HEK293 (cell line): ENCODE results near the gene TGFB1.
A peak's percentile ranks its signal among the peaks of the same experiment; 100 is the strongest.

Experiments used
- BCL11A ChIP-seq: fragments of 450-650 bp; formaldehyde crosslinking; IDR thresholded peaks from 2 replicates; pipeline ENCODE4 v1.5.1; 2016; ENCODE audit warnings: low read depth, missing biosample characterization, missing genetic modification characterization
- KLF10 ChIP-seq: fragments of 450-650 bp; IDR thresholded peaks from 2 replicates; pipeline ENCODE4 v1.5.1; 2018; ENCODE audit warnings: missing biosample characterization, mild to moderate bottlenecking, missing genetic modification characterization
- KLF16 ChIP-seq: fragments of 450-650 bp; formaldehyde crosslinking; IDR thresholded peaks from 2 replicates; pipeline ENCODE4 v1.5.1; 2017; ENCODE audit warnings: missing biosample characterization, missing genetic modification characterization
- KLF7 ChIP-seq: fragments of 450-650 bp; formaldehyde crosslinking; IDR thresholded peaks from 2 replicates; pipeline ENCODE4 v1.5.1; 2016; ENCODE audit warnings: missing biosample characterization, missing genetic modification characterization, borderline replicate concordance
- ZEB2 ChIP-seq: fragments of 450-650 bp; formaldehyde crosslinking; IDR thresholded peaks from 2 replicates; pipeline ENCODE4 v1.5.1; 2016; ENCODE audit warnings: missing biosample characterization, missing genetic modification characterization
- ZFHX2 ChIP-seq: fragments of 450-650 bp; formaldehyde crosslinking; conservative IDR thresholded peaks from 2 replicates; pipeline ENCODE4 v1.5.1; 2016; ENCODE audit warnings: missing biosample characterization, missing genetic modification characterization
- ZIC2 ChIP-seq: fragments of 450-650 bp; formaldehyde crosslinking; IDR thresholded peaks from 2 replicates; pipeline ENCODE4 v1.5.1; 2016; ENCODE audit warnings: missing biosample characterization, missing genetic modification characterization
- ZNF157 ChIP-seq: fragments of 450-650 bp; formaldehyde crosslinking; IDR thresholded peaks from 2 replicates; pipeline ENCODE4 v1.5.1; 2016; ENCODE audit warnings: missing biosample characterization, missing genetic modification characterization
- ZNF184 ChIP-seq: fragments of 450-650 bp; IDR thresholded peaks from 2 replicates; pipeline ENCODE4 v1.5.1; 2018; ENCODE audit warnings: missing biosample characterization, mild to moderate bottlenecking, missing genetic modification characterization
- ZNF202 ChIP-seq: fragments of 450-650 bp; formaldehyde crosslinking; IDR thresholded peaks from 2 replicates; pipeline ENCODE4 v1.5.1; 2016; ENCODE audit warnings: missing biosample characterization, missing genetic modification characterization, borderline replicate concordance
- ZNF248 ChIP-seq: fragments of 450-650 bp; formaldehyde crosslinking; IDR thresholded peaks from 2 replicates; pipeline ENCODE4 v1.5.1; 2017; ENCODE audit warnings: missing biosample characterization, missing genetic modification characterization
- ZNF404 ChIP-seq: fragments of 450-650 bp; formaldehyde crosslinking; IDR thresholded peaks from 2 replicates; pipeline ENCODE4 v1.5.1; 2017; ENCODE audit warnings: missing biosample characterization, missing genetic modification characterization
- ZNF416 ChIP-seq: fragments of 450-650 bp; formaldehyde crosslinking; IDR thresholded peaks from 2 replicates; pipeline ENCODE4 v1.5.1; 2016; ENCODE audit warnings: missing biosample characterization, missing genetic modification characterization
- ZNF501 ChIP-seq: fragments of 450-650 bp; formaldehyde crosslinking; IDR thresholded peaks from 2 replicates; pipeline ENCODE4 v1.5.1; 2016; ENCODE audit warnings: missing biosample characterization, missing genetic modification characterization
- ZNF510 ChIP-seq: fragments of 450-650 bp; formaldehyde crosslinking; IDR thresholded peaks from 2 replicates; pipeline ENCODE4 v1.5.1; 2018; ENCODE audit warnings: mild to moderate bottlenecking, missing genetic modification characterization, missing biosample characterization; ENCODE audit not compliant: insufficient replicate concordance
- ZNF514 ChIP-seq: fragments of 450-650 bp; formaldehyde crosslinking; IDR thresholded peaks from 2 replicates; pipeline ENCODE4 v1.5.1; 2016; ENCODE audit warnings: missing biosample characterization, missing genetic modification characterization
- ZNF529 ChIP-seq: fragments of 450-650 bp; formaldehyde crosslinking; IDR thresholded peaks from 2 replicates; pipeline ENCODE4 v1.5.1; 2017; ENCODE audit warnings: missing genetic modification characterization, missing biosample characterization; ENCODE audit not compliant: insufficient replicate concordance
- ZNF530 ChIP-seq: fragments of 450-650 bp; formaldehyde crosslinking; IDR thresholded peaks from 2 replicates; pipeline ENCODE4 v1.5.1; 2016; ENCODE audit warnings: low read depth, missing biosample characterization, missing genetic modification characterization
- ZNF548 ChIP-seq: fragments of 450-650 bp; formaldehyde crosslinking; IDR thresholded peaks from 2 replicates; pipeline ENCODE4 v1.5.1; 2016; ENCODE audit warnings: missing biosample characterization, missing genetic modification characterization
- ZNF561 ChIP-seq: fragments of 450-650 bp; IDR thresholded peaks from 2 replicates; pipeline ENCODE4 v1.5.1; 2018; ENCODE audit warnings: missing biosample characterization, missing genetic modification characterization, borderline replicate concordance
- ZNF596 ChIP-seq: fragments of 450-650 bp; IDR thresholded peaks from 2 replicates; pipeline ENCODE4 v1.5.0; 2018; ENCODE audit warnings: missing biosample characterization, mild to moderate bottlenecking, missing genetic modification characterization, moderate library complexity
- ZNF600 ChIP-seq: fragments of 450-650 bp; formaldehyde crosslinking; IDR thresholded peaks from 2 replicates; pipeline ENCODE4 v1.5.1; 2016; ENCODE audit warnings: missing biosample characterization, missing genetic modification characterization
- ZNF677 ChIP-seq: fragments of 450-650 bp; IDR thresholded peaks from 2 replicates; pipeline ENCODE4 v1.5.0; 2018; ENCODE audit warnings: missing biosample characterization, mild to moderate bottlenecking, missing genetic modification characterization, moderate library complexity
- ZNF747 ChIP-seq: fragments of 450-650 bp; formaldehyde crosslinking; IDR thresholded peaks from 2 replicates; pipeline ENCODE4 v1.5.1; 2016; ENCODE audit warnings: missing biosample characterization, missing genetic modification characterization
- ZNF791 ChIP-seq: fragments of 450-650 bp; formaldehyde crosslinking; IDR thresholded peaks from 2 replicates; pipeline ENCODE4 v1.5.1; 2016; ENCODE audit warnings: missing biosample characterization, missing genetic modification characterization
- ZNF792 ChIP-seq: fragments of 450-650 bp; formaldehyde crosslinking; IDR thresholded peaks from 2 replicates; pipeline ENCODE4 v1.5.1; 2016; ENCODE audit warnings: missing biosample characterization, missing genetic modification characterization
- TF ChIP-seq, protein P1 (sequence below): fragments of 450-650 bp; formaldehyde crosslinking; IDR thresholded peaks from 2 replicates; pipeline ENCODE4 v1.5.1; 2016; ENCODE audit warnings: missing biosample characterization, missing genetic modification characterization, borderline replicate concordance
- TF ChIP-seq, protein P2 (sequence below): fragments of 450-650 bp; formaldehyde crosslinking; IDR thresholded peaks from 2 replicates; pipeline ENCODE4 v1.5.1; 2016; ENCODE audit warnings: missing biosample characterization, missing genetic modification characterization
- TF ChIP-seq, protein P3 (sequence below): fragments of 450-650 bp; formaldehyde crosslinking; IDR thresholded peaks from 2 replicates; pipeline ENCODE4 v1.5.1; 2016; ENCODE audit warnings: missing biosample characterization, missing genetic modification characterization
- TF ChIP-seq, protein P4 (sequence below): fragments of 450-650 bp; formaldehyde crosslinking; IDR thresholded peaks from 2 replicates; pipeline ENCODE4 v1.5.1; 2016; ENCODE audit warnings: missing biosample characterization, missing genetic modification characterization
- TF ChIP-seq, protein P5 (sequence below): fragments of 450-650 bp; formaldehyde crosslinking; IDR thresholded peaks from 2 replicates; pipeline ENCODE4 v1.5.1; 2016; ENCODE audit warnings: missing biosample characterization, missing genetic modification characterization
- TF ChIP-seq, protein P6 (sequence below): fragments of 450-650 bp; formaldehyde crosslinking; IDR thresholded peaks from 2 replicates; pipeline ENCODE4 v1.5.1; 2016; ENCODE audit warnings: missing biosample characterization, missing genetic modification characterization

TGFB1 gene

DNA sequence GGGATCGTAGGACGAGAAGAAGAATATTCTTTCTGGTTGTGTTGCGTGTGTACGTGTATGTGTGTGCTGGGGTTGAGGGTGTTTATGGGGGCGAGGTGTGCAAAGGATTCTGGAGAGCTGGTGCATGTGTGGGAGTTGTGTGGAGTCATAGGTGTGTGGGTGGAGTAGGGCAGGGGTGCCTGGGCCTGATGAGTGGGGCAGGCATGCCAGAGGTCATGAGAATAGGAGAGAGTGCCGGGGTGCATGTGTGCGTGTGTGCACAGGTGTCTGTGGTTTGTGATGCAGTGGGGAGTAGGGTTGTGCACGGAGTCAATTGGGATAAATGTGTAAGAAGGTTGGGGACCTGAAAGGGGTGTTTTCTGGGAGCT is 23.3 kb upstream of the TGFB1 start (continued):
- TF ChIP-seq ZFHX2 (tag by site-specific recombination) (peak; percentile 100), ZIC2 (tag by site-specific recombination) (no peak), KLF16 (tag by site-specific recombination) (no peak), ZEB2 (tag by site-specific recombination) (0 out of 2 replicates have a peak, but pooled peaks have one; percentile 14), ZNF529 (tag by site-specific recombination) (no peak), ZNF184 (tag by site-specific recombination) (no peak), ZNF248 (tag by site-specific recombination) (no peak; the same call in 1 of the 2 replicates), ZNF548 (tag by site-specific recombination) (no peak), ZNF600 (tag by site-specific recombination) (peak; percentile 43), ZNF202 (tag by site-specific recombination) (no peak), KLF10 (tag by site-specific recombination) (no peak), ZNF404 (tag by site-specific recombination) (no peak), ZNF514 (tag by site-specific recombination) (no peak), BCL11A (no peak), ZNF791 (no peak), ZNF501 (tag by site-specific recombination) (no peak), ZNF157 (tag by site-specific recombination) (no peak), ZNF596 (tag by site-specific recombination) (no peak), KLF7 (tag by site-specific recombination) (no peak), ZNF677 (tag by site-specific recombination) (no peak), ZNF510 (tag by site-specific recombination) (no peak), ZNF561 (tag by site-specific recombination) (no peak), ZNF792 (tag by site-specific recombination) (no peak), ZNF747 (tag by site-specific recombination) (no peak), ZNF530 (no peak), ZNF416 (no peak)
- TF ChIP-seq, protein P1, sequence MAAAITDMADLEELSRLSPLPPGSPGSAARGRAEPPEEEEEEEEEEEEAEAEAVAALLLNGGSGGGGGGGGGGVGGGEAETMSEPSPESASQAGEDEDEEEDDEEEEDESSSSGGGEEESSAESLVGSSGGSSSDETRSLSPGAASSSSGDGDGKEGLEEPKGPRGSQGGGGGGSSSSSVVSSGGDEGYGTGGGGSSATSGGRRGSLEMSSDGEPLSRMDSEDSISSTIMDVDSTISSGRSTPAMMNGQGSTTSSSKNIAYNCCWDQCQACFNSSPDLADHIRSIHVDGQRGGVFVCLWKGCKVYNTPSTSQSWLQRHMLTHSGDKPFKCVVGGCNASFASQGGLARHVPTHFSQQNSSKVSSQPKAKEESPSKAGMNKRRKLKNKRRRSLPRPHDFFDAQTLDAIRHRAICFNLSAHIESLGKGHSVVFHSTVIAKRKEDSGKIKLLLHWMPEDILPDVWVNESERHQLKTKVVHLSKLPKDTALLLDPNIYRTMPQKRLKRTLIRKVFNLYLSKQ: no peak
- TF ChIP-seq, protein P2, sequence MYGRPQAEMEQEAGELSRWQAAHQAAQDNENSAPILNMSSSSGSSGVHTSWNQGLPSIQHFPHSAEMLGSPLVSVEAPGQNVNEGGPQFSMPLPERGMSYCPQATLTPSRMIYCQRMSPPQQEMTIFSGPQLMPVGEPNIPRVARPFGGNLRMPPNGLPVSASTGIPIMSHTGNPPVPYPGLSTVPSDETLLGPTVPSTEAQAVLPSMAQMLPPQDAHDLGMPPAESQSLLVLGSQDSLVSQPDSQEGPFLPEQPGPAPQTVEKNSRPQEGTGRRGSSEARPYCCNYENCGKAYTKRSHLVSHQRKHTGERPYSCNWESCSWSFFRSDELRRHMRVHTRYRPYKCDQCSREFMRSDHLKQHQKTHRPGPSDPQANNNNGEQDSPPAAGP (tag by site-specific recombination): no peak
- TF ChIP-seq, protein P3, sequence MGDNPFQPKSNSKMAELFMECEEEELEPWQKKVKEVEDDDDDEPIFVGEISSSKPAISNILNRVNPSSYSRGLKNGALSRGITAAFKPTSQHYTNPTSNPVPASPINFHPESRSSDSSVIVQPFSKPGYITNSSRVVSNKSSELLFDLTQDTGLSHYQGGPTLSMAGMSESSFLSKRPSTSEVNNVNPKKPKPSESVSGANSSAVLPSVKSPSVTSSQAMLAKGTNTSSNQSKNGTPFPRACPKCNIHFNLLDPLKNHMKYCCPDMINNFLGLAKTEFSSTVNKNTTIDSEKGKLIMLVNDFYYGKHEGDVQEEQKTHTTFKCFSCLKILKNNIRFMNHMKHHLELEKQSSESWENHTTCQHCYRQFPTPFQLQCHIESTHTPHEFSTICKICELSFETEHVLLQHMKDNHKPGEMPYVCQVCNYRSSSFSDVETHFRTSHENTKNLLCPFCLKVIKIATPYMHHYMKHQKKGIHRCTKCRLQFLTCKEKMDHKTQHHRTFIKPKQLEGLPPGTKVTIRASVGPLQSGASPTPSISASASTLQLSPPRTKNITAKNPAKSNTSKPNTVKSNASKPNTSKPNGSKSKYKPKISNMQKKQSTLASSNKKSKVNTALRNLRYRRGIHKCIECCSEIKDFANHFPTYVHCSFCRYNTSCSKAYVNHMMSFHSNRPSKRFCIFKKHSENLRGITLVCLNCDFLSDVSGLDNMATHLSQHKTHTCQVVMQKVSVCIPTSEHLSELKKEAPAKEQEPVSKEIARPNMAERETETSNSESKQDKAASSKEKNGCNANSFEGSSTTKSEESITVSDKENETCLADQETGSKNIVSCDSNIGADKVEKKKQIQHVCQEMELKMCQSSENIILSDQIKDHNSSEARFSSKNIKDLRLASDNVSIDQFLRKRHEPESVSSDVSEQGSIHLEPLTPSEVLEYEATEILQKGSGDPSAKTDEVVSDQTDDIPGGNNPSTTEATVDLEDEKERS (tag by site-specific recombination): no peak
- TF ChIP-seq, protein P4, sequence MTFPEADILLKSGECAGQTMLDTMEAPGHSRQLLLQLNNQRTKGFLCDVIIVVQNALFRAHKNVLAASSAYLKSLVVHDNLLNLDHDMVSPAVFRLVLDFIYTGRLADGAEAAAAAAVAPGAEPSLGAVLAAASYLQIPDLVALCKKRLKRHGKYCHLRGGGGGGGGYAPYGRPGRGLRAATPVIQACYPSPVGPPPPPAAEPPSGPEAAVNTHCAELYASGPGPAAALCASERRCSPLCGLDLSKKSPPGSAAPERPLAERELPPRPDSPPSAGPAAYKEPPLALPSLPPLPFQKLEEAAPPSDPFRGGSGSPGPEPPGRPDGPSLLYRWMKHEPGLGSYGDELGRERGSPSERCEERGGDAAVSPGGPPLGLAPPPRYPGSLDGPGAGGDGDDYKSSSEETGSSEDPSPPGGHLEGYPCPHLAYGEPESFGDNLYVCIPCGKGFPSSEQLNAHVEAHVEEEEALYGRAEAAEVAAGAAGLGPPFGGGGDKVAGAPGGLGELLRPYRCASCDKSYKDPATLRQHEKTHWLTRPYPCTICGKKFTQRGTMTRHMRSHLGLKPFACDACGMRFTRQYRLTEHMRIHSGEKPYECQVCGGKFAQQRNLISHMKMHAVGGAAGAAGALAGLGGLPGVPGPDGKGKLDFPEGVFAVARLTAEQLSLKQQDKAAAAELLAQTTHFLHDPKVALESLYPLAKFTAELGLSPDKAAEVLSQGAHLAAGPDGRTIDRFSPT (tag by site-specific recombination): no peak
- TF ChIP-seq, protein P5, sequence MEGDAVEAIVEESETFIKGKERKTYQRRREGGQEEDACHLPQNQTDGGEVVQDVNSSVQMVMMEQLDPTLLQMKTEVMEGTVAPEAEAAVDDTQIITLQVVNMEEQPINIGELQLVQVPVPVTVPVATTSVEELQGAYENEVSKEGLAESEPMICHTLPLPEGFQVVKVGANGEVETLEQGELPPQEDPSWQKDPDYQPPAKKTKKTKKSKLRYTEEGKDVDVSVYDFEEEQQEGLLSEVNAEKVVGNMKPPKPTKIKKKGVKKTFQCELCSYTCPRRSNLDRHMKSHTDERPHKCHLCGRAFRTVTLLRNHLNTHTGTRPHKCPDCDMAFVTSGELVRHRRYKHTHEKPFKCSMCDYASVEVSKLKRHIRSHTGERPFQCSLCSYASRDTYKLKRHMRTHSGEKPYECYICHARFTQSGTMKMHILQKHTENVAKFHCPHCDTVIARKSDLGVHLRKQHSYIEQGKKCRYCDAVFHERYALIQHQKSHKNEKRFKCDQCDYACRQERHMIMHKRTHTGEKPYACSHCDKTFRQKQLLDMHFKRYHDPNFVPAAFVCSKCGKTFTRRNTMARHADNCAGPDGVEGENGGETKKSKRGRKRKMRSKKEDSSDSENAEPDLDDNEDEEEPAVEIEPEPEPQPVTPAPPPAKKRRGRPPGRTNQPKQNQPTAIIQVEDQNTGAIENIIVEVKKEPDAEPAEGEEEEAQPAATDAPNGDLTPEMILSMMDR: no peak
- TF ChIP-seq, protein P6, sequence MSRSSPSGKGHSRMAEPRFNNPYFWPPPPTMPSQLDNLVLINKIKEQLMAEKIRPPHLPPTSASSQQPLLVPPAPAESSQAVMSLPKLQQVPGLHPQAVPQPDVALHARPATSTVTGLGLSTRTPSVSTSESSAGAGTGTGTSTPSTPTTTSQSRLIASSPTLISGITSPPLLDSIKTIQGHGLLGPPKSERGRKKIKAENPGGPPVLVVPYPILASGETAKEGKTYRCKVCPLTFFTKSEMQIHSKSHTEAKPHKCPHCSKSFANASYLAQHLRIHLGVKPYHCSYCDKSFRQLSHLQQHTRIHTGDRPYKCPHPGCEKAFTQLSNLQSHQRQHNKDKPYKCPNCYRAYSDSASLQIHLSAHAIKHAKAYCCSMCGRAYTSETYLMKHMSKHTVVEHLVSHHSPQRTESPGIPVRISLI (tag by site-specific recombination): no peak
